Left ventricle myocardium inferior (tissue), 1 donor: Measurements from ENCODE around the gene SLC35F1. TPM values are rescaled to one million over a fixed set of nuclear protein-coding genes. Genes with fewer than 3 reads are reported as not detected.

Source experiments
- DNase-seq: peaks from one replicate; pipeline ENCODE4 v3.0.0-alpha.2; 2020
- H3K27ac ChIP-seq: fragments of 200-600 bp; replicated peaks from 2 replicates; pipeline ENCODE4 v1.8.0; 2021
- H3K27me3 ChIP-seq: fragments of 200-600 bp; 2 replicates; pipeline ENCODE4 v1.8.0; 2021; ENCODE audit warnings: low read depth
- H3K36me3 ChIP-seq: fragments of 200-600 bp; 2 replicates; pipeline ENCODE4 v1.8.0; 2021
- H3K4me1 ChIP-seq: fragments of 200-600 bp; 2 replicates; pipeline ENCODE4 v1.8.0; 2021
- H3K4me3 ChIP-seq: fragments of 200-600 bp; 2 replicates; pipeline ENCODE4 v1.8.0; 2021; ENCODE audit warnings: mild to moderate bottlenecking, moderate library complexity
- H3K9me3 ChIP-seq: fragments of 200-600 bp; replicated peaks from 2 replicates; pipeline ENCODE4 v1.8.0; 2021
- intact Hi-C: fragments of 100-400 bp; cut with micrococcal nuclease; formaldehyde crosslinking; loops from one replicate; pipeline ENCODE4 v1.11.0; 2022
- total RNA-seq: library from RNA; stranded (reverse); fragmentation: NEBNext Ultra II Directional; extraction: Animal tissue kit (Norgen Biotek cat#: 25700); gene quantifications from one replicate; pipeline ENCODE4 v1.2.1, GENCODE V29; 2021
- TF ChIP-seq, protein P1 (sequence below): fragments of 200-600 bp; IDR thresholded peaks from 2 replicates; pipeline ENCODE4 v1.8.0; 2021; ENCODE audit warnings: antibody characterized with exemption, mild to moderate bottlenecking, borderline replicate concordance
- donor health status: DM: no; HTN: yes; CAD: no; lungs with severe emphysema.

The SLC35F1 gene
- total RNA-seq, 1 donor from 2014 or later: 6.4 TPM

DNA sequence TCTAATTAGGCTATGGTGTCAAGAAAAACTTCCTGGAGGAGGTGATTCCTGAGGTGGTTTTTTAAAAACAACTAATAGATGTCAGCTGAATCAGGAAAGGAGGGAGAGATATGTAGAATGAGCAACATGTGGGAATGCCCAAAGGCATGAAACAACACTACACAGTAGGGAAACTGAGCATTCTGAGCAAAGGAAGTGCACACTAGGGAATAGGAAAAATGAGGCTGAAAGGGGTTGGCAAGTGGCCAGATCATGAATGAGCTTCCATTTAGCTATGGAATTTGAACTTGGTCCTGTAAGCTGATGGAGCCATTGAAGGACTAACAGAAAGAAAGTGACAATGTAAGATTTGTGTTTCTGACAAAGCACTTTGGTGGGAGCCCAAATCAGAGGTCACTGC, 16.9 kb upstream of the SLC35F1 start:
- H3K4me1 ChIP-seq: no peaks in the 10 kb centered on the region

DNA sequence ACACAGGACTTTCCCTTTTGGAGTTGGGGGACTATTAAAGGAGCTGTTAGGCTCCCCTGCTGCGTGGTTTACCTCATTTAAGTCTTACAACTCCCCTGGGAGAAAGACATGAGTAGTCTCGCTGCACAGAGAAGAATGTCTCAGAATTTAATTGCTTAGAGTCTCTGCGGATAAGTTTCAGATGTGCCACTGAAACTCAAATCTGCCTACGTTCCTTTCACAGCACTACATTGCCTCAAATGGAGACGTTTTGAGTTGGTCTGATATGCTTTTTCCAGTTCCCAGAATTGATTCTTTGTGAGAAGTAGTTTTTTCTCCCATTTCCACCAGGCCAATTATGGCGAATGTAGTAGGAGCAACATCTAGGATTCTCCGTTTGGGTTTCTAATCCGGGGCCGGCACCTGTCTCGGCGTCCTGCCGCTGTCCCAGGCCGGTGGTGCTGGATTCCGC, 532 bp upstream of the SLC35F1 start:
- DNase-seq: no peak
- no peak overlapping the region for H3K27ac ChIP-seq

More for the DNA sequence above, 16.9 kb upstream of the SLC35F1 start:
- Histone ChIP-seq H3K36me3 (no peaks in the 10 kb centered on the region), H3K9me3 (no peaks in the 10 kb centered on the region), H3K27me3 (peaks cover 18% of the 10 kb centered on the region), H3K27ac (no peak overlapping the region), H3K4me3 (no peak overlapping the region)
- intact Hi-C loops: no loop called here
- TF ChIP-seq, protein P1, sequence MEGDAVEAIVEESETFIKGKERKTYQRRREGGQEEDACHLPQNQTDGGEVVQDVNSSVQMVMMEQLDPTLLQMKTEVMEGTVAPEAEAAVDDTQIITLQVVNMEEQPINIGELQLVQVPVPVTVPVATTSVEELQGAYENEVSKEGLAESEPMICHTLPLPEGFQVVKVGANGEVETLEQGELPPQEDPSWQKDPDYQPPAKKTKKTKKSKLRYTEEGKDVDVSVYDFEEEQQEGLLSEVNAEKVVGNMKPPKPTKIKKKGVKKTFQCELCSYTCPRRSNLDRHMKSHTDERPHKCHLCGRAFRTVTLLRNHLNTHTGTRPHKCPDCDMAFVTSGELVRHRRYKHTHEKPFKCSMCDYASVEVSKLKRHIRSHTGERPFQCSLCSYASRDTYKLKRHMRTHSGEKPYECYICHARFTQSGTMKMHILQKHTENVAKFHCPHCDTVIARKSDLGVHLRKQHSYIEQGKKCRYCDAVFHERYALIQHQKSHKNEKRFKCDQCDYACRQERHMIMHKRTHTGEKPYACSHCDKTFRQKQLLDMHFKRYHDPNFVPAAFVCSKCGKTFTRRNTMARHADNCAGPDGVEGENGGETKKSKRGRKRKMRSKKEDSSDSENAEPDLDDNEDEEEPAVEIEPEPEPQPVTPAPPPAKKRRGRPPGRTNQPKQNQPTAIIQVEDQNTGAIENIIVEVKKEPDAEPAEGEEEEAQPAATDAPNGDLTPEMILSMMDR: no peak
- no peak for DNase-seq

DNA sequence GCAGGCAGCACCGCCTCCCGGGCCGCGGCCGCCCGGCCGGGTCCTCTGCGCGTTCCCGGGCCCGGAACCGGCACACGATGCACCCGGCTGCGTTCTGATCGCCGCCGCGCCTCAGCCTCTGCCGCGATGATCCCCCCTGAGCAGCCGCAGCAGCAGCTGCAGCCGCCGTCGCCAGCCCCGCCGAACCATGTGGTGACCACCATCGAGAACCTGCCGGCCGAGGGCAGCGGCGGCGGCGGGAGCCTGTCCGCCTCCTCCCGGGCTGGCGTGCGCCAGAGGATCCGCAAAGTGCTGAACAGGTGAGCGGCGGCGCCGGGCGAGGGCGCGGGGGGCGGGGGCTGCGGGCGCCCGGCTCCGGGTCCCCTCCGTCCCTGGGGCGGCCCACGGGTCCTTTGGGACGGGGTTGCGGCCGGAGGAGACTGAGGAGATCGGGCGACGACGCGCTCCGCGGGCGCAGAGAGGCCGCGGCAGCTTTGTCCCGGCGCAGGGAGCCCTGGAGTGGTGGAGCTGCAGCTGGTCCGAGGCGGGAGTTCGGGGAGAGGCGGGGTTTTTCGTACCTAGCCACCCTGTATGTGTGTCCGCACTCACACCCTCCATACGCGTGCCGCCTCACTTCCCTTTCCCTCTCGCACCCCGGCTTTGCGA, 659 bp downstream of the SLC35F1 start:
- Histone ChIP-seq H3K27ac (peak overlapping the region; percentile 44), H3K27me3 (peaks cover 76% of the 10 kb centered on the region)
- intact Hi-C loops: no loop called here

More for the DNA sequence above, 532 bp upstream of the SLC35F1 start:
- TF ChIP-seq, protein P1: no peak
- peaks cover 76% of the 10 kb centered on the region for H3K27me3 ChIP-seq
- no peaks in the 10 kb centered on the region for H3K9me3 ChIP-seq
- H3K4me3 ChIP-seq: peak overlapping the region; percentile 75
- intact Hi-C loops: no loop called here
- H3K4me1 ChIP-seq: peaks cover 24% of the 10 kb centered on the region
- no peaks in the 10 kb centered on the region for H3K36me3 ChIP-seq

DNA sequence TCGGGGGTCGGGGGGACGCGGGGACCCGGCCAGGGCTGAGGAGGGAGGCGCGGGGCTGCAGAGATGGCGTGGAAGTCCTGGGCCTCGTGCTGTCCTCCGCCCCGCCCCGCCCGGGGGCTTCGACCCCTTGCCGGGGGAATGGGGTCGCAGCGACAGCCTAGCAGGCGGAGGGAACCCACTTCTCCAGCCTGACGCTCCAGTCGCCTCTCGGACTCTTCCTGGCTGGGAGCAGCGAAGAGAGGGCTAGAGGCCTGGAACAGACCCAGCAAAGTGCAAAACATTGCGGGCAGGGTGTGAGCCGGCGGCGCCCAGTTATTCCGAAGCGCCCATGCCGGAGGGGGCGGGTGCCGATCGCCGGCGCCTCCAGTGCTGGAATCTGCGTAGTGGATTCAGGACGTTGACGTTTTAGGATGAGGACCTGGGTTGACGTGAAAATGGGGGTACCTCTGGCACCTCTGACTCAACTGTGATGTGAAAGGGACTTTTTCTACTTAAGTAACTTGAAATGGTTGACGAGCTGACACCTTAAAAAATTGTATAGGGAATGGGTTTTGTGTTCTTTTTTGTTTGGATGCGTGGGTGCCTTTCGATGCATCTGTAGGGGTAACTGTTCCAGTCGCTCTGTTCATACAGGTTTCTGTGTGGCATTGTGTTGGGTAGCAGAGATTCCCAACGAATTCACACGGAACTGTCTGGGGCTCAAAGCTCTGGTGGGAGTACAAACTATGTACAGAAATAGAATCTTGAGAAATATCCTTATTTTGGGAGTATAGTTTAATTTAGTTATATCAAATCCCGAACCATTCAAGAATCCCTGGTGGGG, 1.4 kb downstream of the SLC35F1 start:
- no peak for DNase-seq
- Histone ChIP-seq H3K4me3 (peak overlapping the region; percentile 75), H3K9me3 (no peaks in the 10 kb centered on the region), H3K27me3 (peaks cover 72% of the 10 kb centered on the region), H3K27ac (peak overlapping the region; percentile 44), H3K36me3 (no peaks in the 10 kb centered on the region), H3K4me1 (peaks cover 24% of the 10 kb centered on the region)
- TF ChIP-seq, protein P1: no peak
- intact Hi-C loops: no loop called here

More for the DNA sequence above, 659 bp downstream of the SLC35F1 start:
- H3K36me3 ChIP-seq: no peaks in the 10 kb centered on the region
- no peaks in the 10 kb centered on the region for H3K9me3 ChIP-seq
- no peak for DNase-seq
- peaks cover 24% of the 10 kb centered on the region for H3K4me1 ChIP-seq
- TF ChIP-seq, protein P1: no peak
- peak overlapping the region; percentile 75 for H3K4me3 ChIP-seq

DNA sequence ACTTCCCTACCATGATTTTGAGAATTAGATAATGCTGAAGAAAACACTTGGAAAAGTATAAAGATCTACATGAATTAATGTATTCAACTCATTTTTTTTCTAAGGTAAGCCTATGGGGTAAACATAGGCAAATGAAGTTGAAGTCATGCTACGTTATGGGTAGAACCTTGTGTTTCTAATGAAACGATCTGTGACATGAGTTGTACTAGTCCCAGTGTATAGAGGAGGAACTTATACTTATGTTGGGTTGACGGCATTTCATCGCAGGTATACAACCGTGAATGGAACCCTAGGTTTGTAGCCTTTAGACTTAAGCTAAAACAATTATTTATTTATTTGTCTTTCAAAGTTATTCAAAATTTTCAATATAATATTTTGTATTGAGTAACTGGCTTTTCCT, 2.6 kb downstream of the SLC35F1 start:
- no peaks in the 10 kb centered on the region for H3K36me3 ChIP-seq
- H3K4me3 ChIP-seq: no peak overlapping the region
- H3K27ac ChIP-seq: no peak overlapping the region
- DNase-seq: no peak
- peaks cover 24% of the 10 kb centered on the region for H3K4me1 ChIP-seq
- H3K27me3 ChIP-seq: peaks cover 60% of the 10 kb centered on the region
- TF ChIP-seq, protein P1: no peak
- H3K9me3 ChIP-seq: no peaks in the 10 kb centered on the region
- intact Hi-C loops: no loop called here
